ENCODE data around the gene GBP1.

Gene GBP1

GRCh38 chr1:89041721-89042120, 23.3 kb downstream of the GBP1 start:
- no peaks in the 10 kb centered on the region for H3K79me1 ChIP-seq (replicated peaks; ENCODE audit: low read length, poor library complexity, severe bottlenecking)
- H2BK15ac ChIP-seq (ENCODE audit: low read depth, poor library complexity, severe bottlenecking): no peak overlapping the region
- no peak overlapping the region for H2BK12ac ChIP-seq (ENCODE audit: low read length in 2 of 2)
- no CpG with 5 or more reads among the region's 1 CpG for WGBS
- no peaks in the 10 kb centered on the region for H3K4me1 ChIP-seq (ENCODE audit: control insufficient read depth, insufficient read depth, low read depth, low read length)
- H3K9me3 ChIP-seq (ENCODE audit: control insufficient read depth, low read length): no peaks in the 10 kb centered on the region
- no peaks in the 10 kb centered on the region for H3K36me3 ChIP-seq (ENCODE audit: control insufficient read depth in 1 of 2, insufficient read depth in 2 of 2, low read depth in 1 of 2, low read length in 2 of 2)
- no peak overlapping the region for H3K27ac ChIP-seq (ENCODE audit: low read length, poor library complexity, severe bottlenecking)
- no peak overlapping the region for H2AK5ac ChIP-seq (ENCODE audit: low read length, severe bottlenecking)
- no peak for DNase-seq
- no peak overlapping the region for H3K4me2 ChIP-seq (ENCODE audit: low read length, poor library complexity, severe bottlenecking)
- no peak overlapping the region for H3K14ac ChIP-seq (ENCODE audit: low read length in 2 of 2)
- no peak overlapping the region for H4K91ac ChIP-seq (ENCODE audit: low read length)
- H3K4ac ChIP-seq (ENCODE audit: low read depth in 1 of 2, low read length in 2 of 2): no peak overlapping the region
- H3K9ac ChIP-seq (ENCODE audit: low read length): no peak overlapping the region
- no peak overlapping the region for H2AFZ ChIP-seq (ENCODE audit: low read depth, low read length)
- H4K8ac ChIP-seq (ENCODE audit: low read length): no peak overlapping the region
- H3K4me3 ChIP-seq (ENCODE audit: insufficient read depth in 1 of 2, low read depth in 1 of 2, low read length in 2 of 2): no peak overlapping the region
- no peak overlapping the region for H2BK5ac ChIP-seq (ENCODE audit: low read depth, low read length, poor library complexity, severe bottlenecking)
- no peak overlapping the region for H3K23ac ChIP-seq (ENCODE audit: low read length in 2 of 2)
- no peak overlapping the region for H3K18ac ChIP-seq (ENCODE audit: low read depth in 1 of 2, low read length in 2 of 2)
- H3K27me3 ChIP-seq (ENCODE audit: control insufficient read depth in 1 of 2, insufficient read depth in 1 of 2, low read length in 2 of 2): no peaks in the 10 kb centered on the region
- no peak overlapping the region for H2BK120ac ChIP-seq (ENCODE audit: low read depth, low read length)

DNA sequence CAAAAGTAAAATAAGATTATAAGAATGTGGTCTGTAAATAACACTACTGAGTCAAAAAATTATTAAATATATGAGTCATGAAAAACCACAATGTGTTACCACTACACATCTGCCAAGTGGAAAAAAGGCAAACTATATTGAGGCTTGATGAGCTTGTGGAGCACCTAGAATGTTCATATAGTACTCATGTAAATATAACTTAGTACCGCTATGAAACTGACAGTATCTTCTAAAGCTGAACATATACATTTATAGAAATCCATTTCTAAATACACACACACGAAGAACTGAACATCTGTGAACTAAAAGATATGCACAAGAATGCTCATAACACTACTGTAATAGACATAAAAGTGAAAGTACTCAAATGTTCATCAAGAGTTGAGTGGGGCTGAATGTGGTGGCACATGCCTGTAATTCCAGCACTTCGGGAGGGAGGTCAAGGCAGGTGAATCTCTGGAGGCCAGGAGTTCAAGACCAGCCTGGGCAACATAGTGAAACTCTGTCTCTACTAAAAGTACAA, 23.8 kb downstream of the GBP1 start:
- Histone ChIP-seq H3K4me3 (ENCODE audit: insufficient read depth in 1 of 2, low read depth in 1 of 2, low read length in 2 of 2) (no peak overlapping the region), H3K14ac (ENCODE audit: low read length in 2 of 2) (no peak overlapping the region), H3K9ac (ENCODE audit: low read length) (no peak overlapping the region), H3K4ac (ENCODE audit: low read depth in 1 of 2, low read length in 2 of 2) (no peak overlapping the region), H3K23ac (ENCODE audit: low read length in 2 of 2) (no peak overlapping the region), H4K91ac (ENCODE audit: low read length) (no peak overlapping the region), H3K36me3 (ENCODE audit: control insufficient read depth in 1 of 2, insufficient read depth in 2 of 2, low read depth in 1 of 2, low read length in 2 of 2) (no peaks in the 10 kb centered on the region), H2AK5ac (ENCODE audit: low read length, severe bottlenecking) (no peak overlapping the region), H3K4me1 (ENCODE audit: control insufficient read depth, insufficient read depth, low read depth, low read length) (no peaks in the 10 kb centered on the region), H2BK5ac (ENCODE audit: low read depth, low read length, poor library complexity, severe bottlenecking) (no peak overlapping the region), H2AFZ (ENCODE audit: low read depth, low read length) (no peak overlapping the region), H3K18ac (ENCODE audit: low read depth in 1 of 2, low read length in 2 of 2) (no peak overlapping the region), H3K27ac (ENCODE audit: low read length, poor library complexity, severe bottlenecking) (no peak overlapping the region), H2BK12ac (ENCODE audit: low read length in 2 of 2) (no peak overlapping the region), H2BK15ac (ENCODE audit: low read depth, poor library complexity, severe bottlenecking) (no peak overlapping the region), H2BK120ac (ENCODE audit: low read depth, low read length) (no peak overlapping the region), H3K9me3 (ENCODE audit: control insufficient read depth, low read length) (no peaks in the 10 kb centered on the region), H4K8ac (ENCODE audit: low read length) (no peak overlapping the region), H3K27me3 (ENCODE audit: control insufficient read depth in 1 of 2, insufficient read depth in 1 of 2, low read length in 2 of 2) (no peaks in the 10 kb centered on the region), H3K79me1 (replicated peaks; ENCODE audit: low read length, poor library complexity, severe bottlenecking) (no peaks in the 10 kb centered on the region), H3K4me2 (ENCODE audit: low read length, poor library complexity, severe bottlenecking) (no peak overlapping the region)
- WGBS: 70% methylated on average over 2 of the region's 3 CpGs
- peak; percentile 42 for DNase-seq

DNA sequence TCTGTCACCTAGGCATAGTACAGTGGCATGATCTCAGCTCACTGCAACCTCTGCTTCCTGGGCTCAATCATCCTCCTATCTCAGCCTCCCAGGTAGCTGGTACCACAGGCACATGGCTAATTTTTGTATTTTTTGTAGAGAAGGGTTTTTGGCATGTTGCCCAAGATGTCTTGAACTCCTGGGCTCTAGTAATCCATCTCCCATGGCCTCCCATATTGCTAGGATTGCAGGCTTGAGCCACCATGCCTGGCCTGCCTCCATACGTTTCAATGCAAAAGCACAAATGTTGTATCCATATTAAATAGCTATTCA, 24.7 kb downstream of the GBP1 start:
- no peak overlapping the region for H2BK5ac ChIP-seq (ENCODE audit: low read depth, low read length, poor library complexity, severe bottlenecking)
- H3K4me2 ChIP-seq (ENCODE audit: low read length, poor library complexity, severe bottlenecking): no peak overlapping the region
- H3K27me3 ChIP-seq (ENCODE audit: control insufficient read depth in 1 of 2, insufficient read depth in 1 of 2, low read length in 2 of 2): no peaks in the 10 kb centered on the region
- no peak for DNase-seq
- no peak overlapping the region for H3K23ac ChIP-seq (ENCODE audit: low read length in 2 of 2)
- H3K4me1 ChIP-seq (ENCODE audit: control insufficient read depth, insufficient read depth, low read depth, low read length): no peaks in the 10 kb centered on the region
- H3K27ac ChIP-seq (ENCODE audit: low read length, poor library complexity, severe bottlenecking): no peak overlapping the region
- H4K8ac ChIP-seq (ENCODE audit: low read length): no peak overlapping the region
- H2AK5ac ChIP-seq (ENCODE audit: low read length, severe bottlenecking): no peak overlapping the region
- H3K18ac ChIP-seq (ENCODE audit: low read depth in 1 of 2, low read length in 2 of 2): no peak overlapping the region
- H2BK12ac ChIP-seq (ENCODE audit: low read length in 2 of 2): no peak overlapping the region
- H3K79me1 ChIP-seq (replicated peaks; ENCODE audit: low read length, poor library complexity, severe bottlenecking): no peaks in the 10 kb centered on the region
- no peak overlapping the region for H2AFZ ChIP-seq (ENCODE audit: low read depth, low read length)
- H3K36me3 ChIP-seq (ENCODE audit: control insufficient read depth in 1 of 2, insufficient read depth in 2 of 2, low read depth in 1 of 2, low read length in 2 of 2): no peaks in the 10 kb centered on the region
- no CpG with 5 or more reads among the region's 1 CpG for WGBS
- H4K91ac ChIP-seq (ENCODE audit: low read length): no peak overlapping the region
- no peaks in the 10 kb centered on the region for H3K9me3 ChIP-seq (ENCODE audit: control insufficient read depth, low read length)
- no peak overlapping the region for H3K14ac ChIP-seq (ENCODE audit: low read length in 2 of 2)
- no peak overlapping the region for H3K9ac ChIP-seq (ENCODE audit: low read length)
- H3K4me3 ChIP-seq (ENCODE audit: insufficient read depth in 1 of 2, low read depth in 1 of 2, low read length in 2 of 2): no peak overlapping the region
- no peak overlapping the region for H2BK15ac ChIP-seq (ENCODE audit: low read depth, poor library complexity, severe bottlenecking)
- H3K4ac ChIP-seq (ENCODE audit: low read depth in 1 of 2, low read length in 2 of 2): no peak overlapping the region
- H2BK120ac ChIP-seq (ENCODE audit: low read depth, low read length): no peak overlapping the region

DNA sequence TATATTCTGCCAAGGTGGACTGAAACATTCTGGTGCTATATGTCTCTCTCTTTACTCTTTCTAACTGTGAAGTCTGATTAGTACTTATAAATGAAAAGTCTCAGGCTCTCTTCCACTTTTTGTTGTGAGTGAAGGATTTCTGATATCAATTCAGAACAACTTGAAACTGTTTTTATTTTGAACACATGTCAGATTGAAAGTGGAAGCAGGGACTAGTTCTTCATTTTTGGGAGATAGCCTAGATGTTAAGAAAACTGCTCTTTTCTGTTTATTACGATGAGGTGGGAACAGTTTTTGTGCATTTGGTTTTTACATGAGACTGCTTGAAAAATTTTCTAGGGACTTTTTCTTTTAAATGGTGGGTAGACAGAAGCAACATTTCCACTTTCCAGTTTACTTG, 27.8 kb downstream of the GBP1 start:
- no peak overlapping the region for H2AFZ ChIP-seq (ENCODE audit: low read depth, low read length)
- DNase-seq: no peak
- H3K36me3 ChIP-seq (ENCODE audit: control insufficient read depth in 1 of 2, insufficient read depth in 2 of 2, low read depth in 1 of 2, low read length in 2 of 2): no peaks in the 10 kb centered on the region
- no peak overlapping the region for H4K8ac ChIP-seq (ENCODE audit: low read length)
- H3K9ac ChIP-seq (ENCODE audit: low read length): no peak overlapping the region
- H3K4me1 ChIP-seq (ENCODE audit: control insufficient read depth, insufficient read depth, low read depth, low read length): no peaks in the 10 kb centered on the region
- H3K27ac ChIP-seq (ENCODE audit: low read length, poor library complexity, severe bottlenecking): no peak overlapping the region
- H3K23ac ChIP-seq (ENCODE audit: low read length in 2 of 2): no peak overlapping the region
- H3K9me3 ChIP-seq (ENCODE audit: control insufficient read depth, low read length): no peaks in the 10 kb centered on the region
- H2BK15ac ChIP-seq (ENCODE audit: low read depth, poor library complexity, severe bottlenecking): no peak overlapping the region
- H3K14ac ChIP-seq (ENCODE audit: low read length in 2 of 2): no peak overlapping the region
- H2AK5ac ChIP-seq (ENCODE audit: low read length, severe bottlenecking): no peak overlapping the region
- H3K18ac ChIP-seq (ENCODE audit: low read depth in 1 of 2, low read length in 2 of 2): no peak overlapping the region
- H2BK120ac ChIP-seq (ENCODE audit: low read depth, low read length): no peak overlapping the region
- no peak overlapping the region for H3K4me2 ChIP-seq (ENCODE audit: low read length, poor library complexity, severe bottlenecking)
- H3K4me3 ChIP-seq (ENCODE audit: insufficient read depth in 1 of 2, low read depth in 1 of 2, low read length in 2 of 2): no peak overlapping the region
- H2BK5ac ChIP-seq (ENCODE audit: low read depth, low read length, poor library complexity, severe bottlenecking): no peak overlapping the region
- H3K4ac ChIP-seq (ENCODE audit: low read depth in 1 of 2, low read length in 2 of 2): no peak overlapping the region
- 82% methylated on average over 1 of the region's 1 CpG for WGBS
- H4K91ac ChIP-seq (ENCODE audit: low read length): no peak overlapping the region
- H2BK12ac ChIP-seq (ENCODE audit: low read length in 2 of 2): no peak overlapping the region
- H3K27me3 ChIP-seq (ENCODE audit: control insufficient read depth in 1 of 2, insufficient read depth in 1 of 2, low read length in 2 of 2): no peaks in the 10 kb centered on the region
- no peaks in the 10 kb centered on the region for H3K79me1 ChIP-seq (replicated peaks; ENCODE audit: low read length, poor library complexity, severe bottlenecking)

Data from mesenchymal stem cell (in vitro differentiated cells and primary cell).